Measurements from ENCODE around the gene RABAC1. TPM values are rescaled to one million over a fixed set of nuclear protein-coding genes. Genes with fewer than 3 reads are reported as not detected.
"Not testable (repeated sequence)": the region's sequence is repeated elsewhere in the genome, so short reads cannot be mapped to it uniquely, and the experiment has no call there.

RABAC1 gene
- total RNA-seq, 2 experiments from 2014 or later = 85.3 to 87.3 TPM

DNA sequence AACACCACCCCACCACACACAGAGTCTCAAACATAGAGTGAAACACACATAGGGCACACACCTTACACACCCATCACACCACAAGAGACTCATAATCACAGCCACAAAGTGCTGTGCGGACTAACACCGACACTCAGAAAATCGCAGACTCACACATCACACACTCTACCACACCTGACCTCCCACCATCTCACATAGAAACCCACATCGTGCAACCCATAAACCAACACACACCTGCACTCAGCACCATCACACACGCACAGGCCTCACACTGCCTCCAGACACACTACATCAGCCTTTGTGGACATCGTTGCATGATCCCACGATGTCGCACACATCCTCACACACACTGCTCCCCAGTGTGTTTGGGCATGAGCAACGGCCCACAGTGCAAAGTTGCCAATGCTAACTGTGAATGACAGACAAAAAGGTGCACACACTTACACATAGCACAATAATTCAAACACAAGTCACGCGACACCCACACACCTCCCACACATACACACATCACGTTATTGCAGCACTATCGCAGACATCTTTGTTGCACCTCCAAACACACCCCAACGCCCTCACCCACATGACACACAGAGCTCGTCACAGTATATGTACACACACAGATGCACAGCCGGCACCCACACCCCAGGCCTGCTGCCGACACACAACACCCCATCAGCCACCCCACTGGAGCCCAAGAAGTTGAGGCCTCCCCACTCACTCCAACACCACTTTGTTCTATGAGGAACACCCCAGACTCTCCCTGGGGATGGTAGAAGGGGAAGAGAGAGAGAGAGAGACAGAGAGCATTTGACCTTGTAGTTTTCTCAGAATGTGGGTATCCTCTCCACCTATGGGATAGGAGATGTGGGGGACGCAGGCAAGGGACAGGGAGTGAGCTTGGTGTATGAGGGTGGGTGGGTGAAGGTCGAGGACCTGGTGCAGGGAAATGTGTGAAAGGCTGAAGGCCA, 36.2 kb upstream of the RABAC1 start:
- H3K27me3 Mint-ChIP-seq = peaks cover 47% of the 10 kb centered on the region
- peaks cover 23% of the 10 kb centered on the region for H3K4me1 Mint-ChIP-seq
- no peak overlapping the region for H3K27ac Mint-ChIP-seq
- peak overlapping the region; percentile 40 for H3K4me3 Mint-ChIP-seq
- no peaks in the 10 kb centered on the region for H3K9me3 Mint-ChIP-seq
- POLR2A ChIA-PET = interaction anchor here (0.5 kb wide), 1 partner anchor 96 kb away, joined by 3 read pairs; no protein-coding TSS in a partner anchor
- no peak for ATAC-seq (ENCODE audit: low read depth)
- no peak for DNase-seq
- H3K36me3 Mint-ChIP-seq = no peaks in the 10 kb centered on the region

DNA sequence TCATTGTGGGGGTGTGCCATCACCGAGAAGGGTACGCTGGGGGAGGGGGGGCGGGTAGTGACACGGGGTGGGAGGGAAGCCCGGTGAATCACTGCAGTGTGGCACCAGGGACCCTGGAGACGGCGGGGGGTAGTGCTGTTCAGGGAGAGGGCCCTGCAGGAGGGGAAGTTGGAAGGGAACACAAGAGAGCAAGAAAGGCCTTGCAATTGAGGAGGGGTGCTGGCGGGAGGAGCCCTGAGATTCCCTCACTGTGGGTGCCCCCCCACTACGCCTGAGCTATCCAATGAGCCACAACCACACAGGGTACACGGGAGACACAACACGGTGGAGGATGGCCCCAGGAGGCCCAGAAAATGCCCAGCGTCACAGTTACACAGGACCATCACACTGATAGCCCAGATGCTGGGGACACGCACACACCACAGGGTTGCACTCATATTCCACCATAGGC, 35.4 kb upstream of the RABAC1 start:
- DNase-seq = no peak
- peaks cover 40% of the 10 kb centered on the region for H3K27me3 Mint-ChIP-seq
- H3K4me3 Mint-ChIP-seq = no peak overlapping the region
- H3K36me3 Mint-ChIP-seq = no peaks in the 10 kb centered on the region
- ATAC-seq (ENCODE audit: low read depth) = no peak
- H3K4me1 Mint-ChIP-seq = peaks cover 21% of the 10 kb centered on the region
- POLR2A ChIA-PET = no interaction called here
- no peak overlapping the region for H3K27ac Mint-ChIP-seq
- no peaks in the 10 kb centered on the region for H3K9me3 Mint-ChIP-seq

DNA sequence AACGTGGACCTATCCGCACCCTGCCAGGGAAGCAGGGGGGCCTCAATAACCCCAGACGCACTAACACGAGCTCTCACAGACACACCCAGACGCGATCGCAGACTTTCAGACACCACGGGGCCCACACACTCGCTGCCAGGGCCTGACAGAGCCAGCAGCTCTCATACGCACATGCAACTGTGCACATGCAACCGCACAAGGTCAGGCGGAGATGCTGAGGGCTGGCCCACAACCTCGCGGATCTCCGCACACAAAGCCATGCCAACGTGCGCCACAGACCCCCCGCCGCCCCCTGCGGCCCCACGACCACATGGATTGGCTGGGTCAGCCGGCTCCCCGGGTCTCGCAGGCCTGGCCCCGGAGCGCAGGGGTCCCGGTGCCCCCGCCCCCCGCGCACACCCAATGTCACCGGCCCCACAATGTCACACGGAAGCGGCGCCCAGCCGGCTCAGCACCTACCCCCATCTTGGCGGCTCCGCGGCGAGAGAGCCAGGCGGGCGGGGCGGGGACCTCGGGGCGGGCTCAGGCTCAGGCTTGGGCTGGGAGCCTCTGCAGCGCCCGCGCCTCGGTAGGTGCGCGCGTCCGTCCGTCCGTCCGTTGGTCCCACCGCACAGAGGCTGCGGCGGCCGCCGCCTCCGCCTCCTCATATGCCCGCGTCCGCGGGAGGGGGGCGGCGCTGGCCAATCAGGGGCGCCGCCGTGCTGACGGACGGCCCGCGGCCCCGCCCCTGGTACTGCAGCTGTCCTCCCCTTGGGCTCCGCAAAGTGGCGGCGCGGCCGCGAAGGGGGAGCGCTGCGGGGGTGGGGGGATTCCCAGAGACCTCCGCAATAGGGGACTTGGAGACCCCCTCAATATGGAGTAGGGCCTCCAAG, 34.7 kb upstream of the RABAC1 start, which contains the start of gene ATP1A3:
Gene ATP1A3 (minus strand): TSS at position 619 of the 872 bp plus-strand sequence. CDS start 154 bp downstream, at position 465.
- ATAC-seq (ENCODE audit: low read depth) (peak; percentile 76), DNase-seq (peak; percentile 81)
- H3K27me3 Mint-ChIP-seq = peaks cover 35% of the 10 kb centered on the region
- H3K4me1 Mint-ChIP-seq = peaks cover 18% of the 10 kb centered on the region
- H3K27ac Mint-ChIP-seq = no peak within 1 kb of the TSS
- no peaks in the 10 kb centered on the region for H3K9me3 Mint-ChIP-seq
- POLR2A ChIA-PET = no interaction called here
- H3K4me3 Mint-ChIP-seq = peak within 1 kb of the TSS; percentile 83
- no peaks in the 10 kb centered on the region for H3K36me3 Mint-ChIP-seq

DNA sequence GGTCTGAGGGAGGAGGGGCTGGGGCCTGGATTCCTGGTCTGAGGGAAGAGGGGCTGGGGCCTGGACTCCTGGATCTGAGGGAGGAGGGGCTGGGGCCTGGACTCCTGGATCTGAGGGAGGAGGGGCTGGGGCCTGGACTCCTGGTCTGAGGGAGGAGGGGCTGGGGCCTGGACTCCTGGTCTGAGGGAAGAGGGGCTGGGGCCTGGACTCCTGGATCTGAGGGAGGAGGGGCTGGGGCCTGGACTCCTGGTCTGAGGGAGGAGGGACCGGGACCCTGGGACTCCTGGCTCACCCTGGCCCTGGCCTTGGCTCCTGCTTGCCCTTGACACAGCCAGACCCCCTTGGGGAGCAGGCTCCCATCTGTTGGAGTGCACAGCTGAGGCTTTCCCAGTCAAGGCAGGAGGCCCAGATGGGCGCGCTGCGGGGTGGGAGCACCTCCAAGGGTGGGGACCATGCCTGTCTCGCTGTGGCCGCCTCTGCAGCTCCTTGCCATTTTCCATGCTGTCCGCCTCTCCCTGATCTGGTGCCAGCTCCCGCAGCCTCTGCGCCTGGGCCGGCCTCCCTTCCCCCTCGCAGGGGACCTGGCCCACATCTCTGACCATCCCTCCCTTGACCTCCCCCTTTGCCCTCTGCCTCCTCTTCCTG, 32.9 kb upstream of the RABAC1 start:
- POLR2A ChIA-PET = interaction anchor here (0.6 kb wide), 1 partner anchor 1694 kb away, joined by 3 read pairs; no protein-coding TSS in a partner anchor

DNA sequence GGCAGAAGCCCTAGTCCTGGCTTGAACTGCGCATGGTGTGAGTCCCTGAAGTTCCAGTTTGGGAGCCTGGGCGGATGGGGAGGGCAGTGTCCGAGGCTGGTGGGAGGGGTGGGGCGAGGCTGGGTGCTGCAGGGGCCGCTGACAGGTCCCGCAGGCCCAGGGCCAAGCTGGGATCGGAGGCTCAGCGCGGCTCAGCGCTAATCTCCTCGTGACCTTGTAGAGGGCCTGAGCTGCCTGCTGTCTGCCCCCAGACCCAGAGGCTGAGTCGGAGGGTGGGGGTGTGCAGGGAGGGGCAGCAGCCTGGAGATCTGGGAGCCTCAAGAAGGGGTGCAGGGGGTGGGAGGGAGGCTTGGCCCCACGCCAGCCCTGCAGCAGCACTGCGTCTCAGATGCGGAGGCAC, 31.9 kb upstream of the RABAC1 start:
- ATAC-seq (ENCODE audit: low read depth) (no peak), DNase-seq (no peak)
- H3K27ac Mint-ChIP-seq = no peak overlapping the region
- POLR2A ChIA-PET = interaction anchor here (0.5 to 0.6 kb wide), 2 partner anchors 18 to 488 kb away, joined by 3 to 4 read pairs; no protein-coding TSS in a partner anchor
- peaks cover 8% of the 10 kb centered on the region for H3K4me1 Mint-ChIP-seq
- no peaks in the 10 kb centered on the region for H3K9me3 Mint-ChIP-seq
- no peaks in the 10 kb centered on the region for H3K36me3 Mint-ChIP-seq
- H3K27me3 Mint-ChIP-seq = peaks cover 17% of the 10 kb centered on the region
- H3K4me3 Mint-ChIP-seq = no peak overlapping the region

More for the DNA sequence above, 32.9 kb upstream of the RABAC1 start:
- not testable (repeated sequence) for H3K9me3 Mint-ChIP-seq; H3K27ac Mint-ChIP-seq; ATAC-seq (ENCODE audit: low read depth); H3K4me3 Mint-ChIP-seq; DNase-seq; H3K36me3 Mint-ChIP-seq
- Mint-ChIP-seq H3K27me3 (peaks cover 25% of the 10 kb centered on the region), H3K4me1 (peaks cover 10% of the 10 kb centered on the region)

DNA sequence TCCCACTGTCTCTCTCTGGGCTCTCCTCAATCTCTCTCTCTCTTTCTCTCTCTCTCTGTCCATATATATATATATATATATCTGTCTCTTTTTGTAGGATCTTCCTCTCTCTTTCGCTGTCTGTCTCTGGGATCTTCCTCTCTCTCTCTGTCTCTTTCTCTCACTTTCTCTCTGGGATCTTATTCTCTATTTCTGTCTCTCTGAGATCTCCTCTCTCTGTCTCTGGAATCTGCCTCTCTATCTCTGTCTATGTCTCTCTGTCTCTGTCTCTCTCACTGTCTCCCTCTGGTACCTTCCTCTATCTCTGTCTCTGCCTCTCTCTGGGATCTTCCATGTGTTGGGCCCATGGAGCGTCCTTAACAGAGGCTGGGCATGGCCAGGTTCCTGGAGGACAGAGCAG, 31.5 kb upstream of the RABAC1 start:
- no peak overlapping the region for H3K27ac Mint-ChIP-seq
- peaks cover 8% of the 10 kb centered on the region for H3K4me1 Mint-ChIP-seq
- no peak overlapping the region for H3K4me3 Mint-ChIP-seq
- ATAC-seq (ENCODE audit: low read depth) (no peak), DNase-seq (no peak)
- no peaks in the 10 kb centered on the region for H3K9me3 Mint-ChIP-seq
- POLR2A ChIA-PET = interaction anchor here (0.6 kb wide), 1 partner anchor 488 kb away, joined by 4 read pairs; no protein-coding TSS in a partner anchor
- peaks cover 15% of the 10 kb centered on the region for H3K27me3 Mint-ChIP-seq
- no peaks in the 10 kb centered on the region for H3K36me3 Mint-ChIP-seq

DNA sequence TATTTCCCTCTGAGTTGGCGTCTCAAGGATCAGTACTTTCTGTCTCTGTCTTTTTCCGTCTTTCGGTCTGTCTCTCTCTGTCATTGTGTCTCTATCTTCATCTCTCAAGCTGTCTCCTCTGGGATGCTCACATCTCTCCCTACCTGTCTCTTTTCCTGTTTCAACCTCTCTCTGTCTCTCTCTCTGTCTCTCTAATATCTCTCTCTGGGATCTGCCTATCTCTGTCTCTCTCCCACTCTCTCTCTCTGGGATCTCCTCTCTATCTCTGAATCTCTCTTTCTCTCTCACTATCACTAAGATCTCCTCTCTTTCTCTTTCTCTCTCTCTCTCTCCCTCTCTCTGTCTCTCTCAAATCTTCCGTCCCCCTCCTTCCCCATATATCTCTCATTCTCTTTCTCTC, 30.9 kb upstream of the RABAC1 start:
- Mint-ChIP-seq H3K36me3 (no peaks in the 10 kb centered on the region), H3K4me3 (no peak overlapping the region), H3K27ac (no peak overlapping the region), H3K4me1 (peaks cover 8% of the 10 kb centered on the region), H3K9me3 (no peaks in the 10 kb centered on the region), H3K27me3 (peaks cover 9% of the 10 kb centered on the region)
- no peak for DNase-seq
- ATAC-seq (ENCODE audit: low read depth) = no peak
- POLR2A ChIA-PET = no interaction called here

DNA sequence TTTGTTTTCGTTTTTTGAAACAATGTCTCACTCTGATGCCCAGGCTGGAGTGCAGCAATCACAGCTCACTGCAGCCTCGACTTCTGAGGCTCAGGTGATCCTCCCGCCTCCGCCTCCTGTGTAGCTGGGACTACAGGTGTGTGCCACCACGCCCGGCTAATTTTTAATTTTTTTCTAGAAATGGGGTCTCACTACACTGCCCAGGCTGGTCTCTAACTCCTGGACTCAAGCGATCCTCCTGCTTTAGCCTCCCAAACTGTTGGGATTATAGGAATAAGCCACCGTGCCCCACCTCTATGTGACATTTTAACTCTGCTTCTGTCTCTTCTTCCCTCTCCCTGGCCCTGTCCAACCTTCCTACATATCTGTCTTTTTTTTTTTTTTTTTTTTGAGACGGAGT, 29.8 kb upstream of the RABAC1 start:
- Mint-ChIP-seq H3K9me3 (no peaks in the 10 kb centered on the region), H3K27me3 (peaks cover 3% of the 10 kb centered on the region), H3K4me3 (no peak overlapping the region), H3K36me3 (no peaks in the 10 kb centered on the region), H3K4me1 (peaks cover 8% of the 10 kb centered on the region), H3K27ac (no peak overlapping the region)
- POLR2A ChIA-PET = no interaction called here
- ATAC-seq (ENCODE audit: low read depth) = no peak
- DNase-seq = no peak

DNA sequence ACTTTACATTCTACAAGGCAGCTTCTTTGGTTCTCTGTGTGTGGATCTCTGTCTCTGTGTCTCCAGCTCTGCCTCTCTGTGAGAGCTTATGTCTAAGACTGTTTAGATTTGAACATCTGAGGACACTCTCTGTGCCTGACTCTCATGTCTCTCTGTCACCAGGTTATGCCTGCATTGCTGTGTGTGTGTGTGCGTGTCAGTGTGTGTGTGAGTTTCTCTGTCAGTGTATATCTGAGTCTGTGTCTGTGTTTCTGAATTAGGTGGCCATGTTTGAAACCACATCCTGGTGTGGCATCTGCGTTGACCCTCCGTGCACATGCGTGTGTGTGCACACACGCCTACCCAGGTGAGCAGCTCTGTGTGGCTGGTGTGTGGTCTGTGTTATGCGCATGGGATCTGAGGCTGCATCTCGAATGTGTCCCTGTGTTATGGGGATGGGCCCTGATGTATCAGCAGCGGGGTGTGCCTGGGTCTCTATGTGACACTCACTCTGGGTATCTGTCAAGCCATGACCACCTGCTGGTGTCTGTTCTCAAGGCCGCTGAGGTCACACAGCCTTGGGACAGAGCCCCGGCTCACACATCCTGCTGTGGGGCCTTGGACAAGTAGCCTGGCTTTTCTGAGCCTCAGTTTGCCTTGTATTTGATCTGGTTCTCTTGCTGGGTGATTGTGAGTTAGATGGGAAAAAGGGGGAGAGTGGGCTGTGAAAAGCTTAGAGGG, 28.2 kb upstream of the RABAC1 start:
- H3K4me1 Mint-ChIP-seq = no peaks in the 10 kb centered on the region
- H3K9me3 Mint-ChIP-seq = no peaks in the 10 kb centered on the region
- ATAC-seq (ENCODE audit: low read depth) (no peak), DNase-seq (no peak)
- no peaks in the 10 kb centered on the region for H3K36me3 Mint-ChIP-seq
- no peaks in the 10 kb centered on the region for H3K27me3 Mint-ChIP-seq
- no peak overlapping the region for H3K4me3 Mint-ChIP-seq
- POLR2A ChIA-PET = interaction anchor here (0.7 kb wide), 1 partner anchor 1545 kb away, joined by 7 read pairs; no protein-coding TSS in a partner anchor
- no peak overlapping the region for H3K27ac Mint-ChIP-seq

DNA sequence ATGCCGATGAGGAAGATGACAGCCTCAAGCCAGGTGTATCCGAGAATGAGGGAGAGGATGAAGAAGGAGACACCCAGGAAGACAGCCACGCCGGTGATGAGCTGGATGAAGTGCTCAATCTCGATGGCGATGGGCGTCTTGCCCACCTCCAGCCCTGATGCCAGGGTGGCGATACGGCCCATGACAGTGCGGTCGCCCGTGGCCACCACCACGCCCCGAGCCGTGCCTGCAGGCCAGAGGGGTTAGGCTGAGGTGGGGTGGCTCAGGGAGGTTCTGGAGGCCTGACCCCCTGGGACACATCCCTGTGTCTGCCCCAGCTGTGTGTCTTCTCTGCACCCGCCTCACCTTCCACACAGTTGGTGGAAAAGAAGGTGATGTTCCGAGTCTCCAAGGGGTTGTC, 25.8 kb upstream of the RABAC1 start:
- DNase-seq = no peak

DNA sequence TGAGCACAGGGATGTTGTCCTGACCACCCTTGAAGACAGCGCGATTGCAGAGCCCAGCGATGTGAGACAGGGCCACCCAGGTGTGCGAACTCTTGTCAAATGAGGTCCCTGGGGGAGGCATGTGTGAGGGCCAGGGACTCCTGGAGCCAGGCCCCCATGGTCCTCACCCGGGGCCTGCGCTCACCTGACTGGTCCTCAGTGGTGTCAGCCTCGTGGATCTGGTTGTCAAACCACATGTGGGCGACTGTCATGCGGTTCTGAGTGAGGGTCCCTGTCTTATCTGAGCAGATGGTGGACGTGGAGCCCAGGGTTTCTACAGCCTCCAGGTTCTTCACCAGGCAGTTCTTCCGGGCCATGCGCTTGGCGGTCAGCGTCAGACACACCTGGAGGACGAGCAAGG, 22.6 kb upstream of the RABAC1 start:
- H3K27ac Mint-ChIP-seq = no peak overlapping the region
- H3K9me3 Mint-ChIP-seq = no peaks in the 10 kb centered on the region
- H3K4me3 Mint-ChIP-seq = no peak overlapping the region
- POLR2A ChIA-PET = no interaction called here
- DNase-seq (no peak), ATAC-seq (ENCODE audit: low read depth) (no peak)
- H3K4me1 Mint-ChIP-seq = no peaks in the 10 kb centered on the region
- no peaks in the 10 kb centered on the region for H3K27me3 Mint-ChIP-seq
- no peaks in the 10 kb centered on the region for H3K36me3 Mint-ChIP-seq

More for the DNA sequence above, 25.8 kb upstream of the RABAC1 start:
- Mint-ChIP-seq H3K4me1 (no peaks in the 10 kb centered on the region), H3K9me3 (no peaks in the 10 kb centered on the region), H3K27me3 (no peaks in the 10 kb centered on the region), H3K36me3 (no peaks in the 10 kb centered on the region), H3K27ac (peak overlapping the region; percentile 28), H3K4me3 (no peak overlapping the region)
- POLR2A ChIA-PET = no interaction called here
- ATAC-seq (ENCODE audit: low read depth) = no peak

DNA sequence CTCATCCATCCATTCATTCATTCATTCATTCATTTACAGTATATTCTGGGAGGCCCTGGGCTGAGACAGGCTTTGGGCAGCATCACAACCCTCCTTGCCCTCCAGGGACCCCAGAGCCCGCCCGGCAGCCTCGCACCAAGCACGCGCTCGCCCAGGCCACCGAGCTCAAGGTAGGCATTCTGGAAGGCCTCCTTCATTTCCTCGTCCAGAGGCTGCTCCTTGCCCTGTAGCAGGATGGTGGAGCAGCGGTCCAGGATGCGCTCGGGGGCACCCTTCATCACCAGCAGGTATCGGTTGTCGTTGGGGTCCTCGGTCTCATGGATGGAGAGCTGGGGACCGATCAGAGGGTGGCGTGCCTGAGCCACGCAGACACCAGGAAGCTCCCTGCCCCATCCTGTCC, 19.3 kb upstream of the RABAC1 start:
- DNase-seq (no peak), ATAC-seq (ENCODE audit: low read depth) (no peak)
- H3K9me3 Mint-ChIP-seq = no peaks in the 10 kb centered on the region
- no peaks in the 10 kb centered on the region for H3K4me1 Mint-ChIP-seq
- H3K27ac Mint-ChIP-seq = no peak overlapping the region
- H3K27me3 Mint-ChIP-seq = no peaks in the 10 kb centered on the region
- no peak overlapping the region for H3K4me3 Mint-ChIP-seq
- H3K36me3 Mint-ChIP-seq = no peaks in the 10 kb centered on the region
- POLR2A ChIA-PET = no interaction called here
